Endothelial cell of umbilical vein (primary cell): Measurements from ENCODE around the gene SPSB1. TPM values are rescaled to one million over a fixed set of nuclear protein-coding genes. Genes with fewer than 3 reads are reported as not detected.

Experiments
- BruUV-seq: library from RNA; stranded (reverse); fragments of 400-500 nt; replicated peaks from 2 replicates; lab custom pipeline; 2021; lab: Mats Ljungman, UMichigan
- CTCF ChIA-PET: fragments of 300-600, 350-600 bp; sonication (Branson Sonifier 250); formaldehyde crosslinking; loops from one replicate; lab custom pipeline; 2021; ENCODE audit warnings: antibody characterized with exemption, inconsistent platforms; lab: Charles Lee
- POLR2A ChIA-PET: fragments of 300-600, 350-600 bp; sonication (Branson Sonifier 250); formaldehyde crosslinking; loops from one replicate; lab custom pipeline; 2021; ENCODE audit warnings: antibody characterized with exemption, inconsistent platforms; lab: Charles Lee
- DNase-seq: peaks from one replicate; pipeline ENCODE4 v3.0.0-alpha.2; 2011; ENCODE audit warnings: low read depth, low spot score
- FAIRE-seq: peaks from 2 replicates; lab custom pipeline; 2011; peaks lifted over from hg19 to GRCh38; lab: Jason Lieb, UNC
- H2AFZ ChIP-seq: 2 replicates; pipeline ENCODE4 v1.6.0; 2012; ENCODE audit warnings: low read depth, low read length, control low read depth, inconsistent platforms
- H3K27ac ChIP-seq: 2 replicates; pipeline ENCODE4 v1.5.1; 2011; ENCODE audit warnings: low read depth, mild to moderate bottlenecking, control low read depth, low read length, moderate library complexity; ENCODE audit not compliant: insufficient read depth
- H3K27me3 ChIP-seq, 2 experiments: 2 replicates each; pipeline versions ENCODE4 v1.6.0 to v1.6.1; 2011; ENCODE audit warnings: low read length in 2 of 2, mixed read lengths in 1 of 2; ENCODE audit not compliant: control insufficient read depth in 2 of 2, insufficient read depth in 2 of 2
- H3K36me3 ChIP-seq, 2 experiments: 2 replicates in 1 of 2; 3 replicates in 1 of 2; pipeline ENCODE4 v1.5.1; 2011; ENCODE audit warnings: low read length in 2 of 2, mild to moderate bottlenecking in 1 of 2, moderate library complexity in 1 of 2; ENCODE audit not compliant: control insufficient read depth in 2 of 2, insufficient read depth in 2 of 2; ENCODE audit errors: extremely low read depth in 1 of 2
- H3K4me1 ChIP-seq: 3 replicates; pipeline ENCODE4 v1.5.1; 2011; ENCODE audit warnings: mild to moderate bottlenecking, low read length; ENCODE audit not compliant: control insufficient read depth, insufficient read depth; ENCODE audit errors: extremely low read depth
- H3K4me2 ChIP-seq: 2 replicates; pipeline ENCODE4 v1.6.1; 2011; ENCODE audit warnings: low read length, control low read depth, mixed read lengths; ENCODE audit not compliant: insufficient read depth
- H3K4me3 ChIP-seq, 3 experiments: fragments of 200-600 bp in 1 of 3; sonication (generic), shearing (Covaris generic) in 1 of 3; replicated peaks in 1 of 3; 2 replicates each; pipeline ENCODE4 v1.5.1; 2011 to 2016; ENCODE audit warnings: control low read depth in 3 of 3, low read length in 3 of 3, mild to moderate bottlenecking in 2 of 3, inconsistent platforms in 1 of 3, low read depth in 1 of 3, moderate library complexity in 1 of 3; ENCODE audit not compliant: insufficient read depth in 1 of 3
- H3K79me2 ChIP-seq: 2 replicates; pipeline ENCODE4 v1.6.0; 2012; ENCODE audit warnings: low read length, inconsistent platforms; ENCODE audit not compliant: control insufficient read depth, insufficient read depth
- H3K9ac ChIP-seq: replicated peaks from 2 replicates; pipeline ENCODE3; 2011; ENCODE audit warnings: low read length, control low read depth; ENCODE audit not compliant: insufficient read depth; ENCODE audit errors: extremely low read depth
- H3K9me1 ChIP-seq: replicated peaks from 3 replicates; pipeline ENCODE4 v1.6.0; 2011; ENCODE audit warnings: mild to moderate bottlenecking, low read length; ENCODE audit not compliant: control insufficient read depth, insufficient read depth; ENCODE audit errors: extremely low read depth
- H3K9me3 ChIP-seq: replicated peaks from 2 replicates; pipeline ENCODE4 v1.5.1; 2012; ENCODE audit warnings: low read length, inconsistent platforms; ENCODE audit not compliant: control insufficient read depth, insufficient read depth
- H4K20me1 ChIP-seq: replicated peaks from 2 replicates; pipeline ENCODE3; 2011; ENCODE audit warnings: mild to moderate bottlenecking, low read length; ENCODE audit not compliant: control insufficient read depth, insufficient read depth; ENCODE audit errors: extremely low read depth
- CTCF ChIP-seq, 2 donors: IDR thresholded peaks; 1 replicate in 1 of 2; 2 replicates in 1 of 2; pipeline ENCODE4 v1.5.1; 2011; ENCODE audit warnings: low read length in 2 of 2, mild to moderate bottlenecking in 2 of 2, moderate library complexity in 2 of 2, control low read depth in 1 of 2, inconsistent platforms in 1 of 2, low read depth in 1 of 2; ENCODE audit not compliant: insufficient read depth in 1 of 2; ENCODE audit errors: extremely low read depth in 1 of 2
- EZH2 ChIP-seq: IDR thresholded peaks from 2 replicates; pipeline ENCODE4 v1.6.1; 2012; ENCODE audit warnings: borderline replicate concordance, low read depth, mild to moderate bottlenecking, moderate library complexity, low read length, inconsistent platforms; ENCODE audit not compliant: severe bottlenecking
- FOS ChIP-seq: IDR thresholded peaks from 2 replicates; pipeline ENCODE4 v1.6.1; 2011; ENCODE audit warnings: mild to moderate bottlenecking, low read length, moderate library complexity, borderline replicate concordance; ENCODE audit not compliant: insufficient read depth
- GATA2 ChIP-seq: IDR thresholded peaks from 2 replicates; pipeline ENCODE4 v1.7.0; 2011; ENCODE audit warnings: low read depth, mild to moderate bottlenecking, moderate library complexity, mixed read lengths, low read length; ENCODE audit not compliant: insufficient read length, insufficient read depth
- JUN ChIP-seq: IDR thresholded peaks from 2 replicates; pipeline ENCODE4 v1.6.1; 2011; ENCODE audit warnings: borderline replicate concordance, low read depth; ENCODE audit not compliant: insufficient read length, insufficient read depth
- MAX ChIP-seq: IDR thresholded peaks from 2 replicates; pipeline ENCODE4 v1.6.1; 2011; ENCODE audit not compliant: insufficient read depth, insufficient read length
- MYC ChIP-seq: IDR thresholded peaks from one replicate; pipeline ENCODE4 v1.6.1; 2011; ENCODE audit warnings: mild to moderate bottlenecking, low read depth, low read length
- POLR2AphosphoS5 ChIP-seq: IDR thresholded peaks from 2 replicates; pipeline ENCODE4 v1.6.1; 2012; ENCODE audit warnings: low read depth, mild to moderate bottlenecking, control low read depth, low read length, moderate library complexity; ENCODE audit not compliant: insufficient read depth
- dilution Hi-C: fragments of 300-500 bp; cut with MboI; formaldehyde crosslinking; loops from one replicate; pipeline ENCODE4 v1.15.0; 2019; ENCODE audit warnings: low sequenced_read_pairs; ENCODE audit not compliant: extremely low pct_ligation_motif_present
- intact Hi-C: fragments of 100-400 bp; cut with micrococcal nuclease; formaldehyde crosslinking; loops from one replicate; pipeline ENCODE4 v1.10.0; 2022
- polyA plus RNA-seq, 4 experiments: library from polyadenylated mRNA; depleted of rRNA in 3 of 4; stranded (reverse) in 3 of 4; unstranded in 1 of 4; fragments of >200 nt; gene quantifications; 2 replicates each; pipeline versions ENCODE4 v1.2.1 to v1.2.3, GENCODE V29; 2011 to 2012; ENCODE audit warnings: missing spikeins in 1 of 4
- total RNA-seq: library from RNA; stranded (reverse); gene quantifications from 2 replicates; pipeline ENCODE4 v1.2.3, GENCODE V29; 2021

Gene SPSB1
- total and polyA plus RNA-seq, 2 donors (not counting 3 experiments of a cell fraction or from before 2014, with no cell fraction given) = 41.9 to 61.2 TPM

- FAIRE-seq (no peak), DNase-seq (no peak)
- no peak overlapping the region for H3K4me3 ChIP-seq
- ChIA-PET POLR2A (no interaction called here), CTCF (interaction anchor here (1.0 to 3.1 kb wide), 2 partner anchors 9 to 106 kb away, joined by 3 to 17 read pairs; no protein-coding TSS in a partner anchor)
- no peak overlapping the region for H3K9ac ChIP-seq
- BruUV-seq = no TSS peak
- no peaks in the 10 kb centered on the region for H3K9me1 ChIP-seq
- dilution Hi-C loops (no loop called here), intact Hi-C loops (no loop called here)
- peaks cover 6% of the 10 kb centered on the region for H3K4me1 ChIP-seq
- peaks cover 0 to 11% of the 10 kb centered on the region in 2 experiments for H3K36me3 ChIP-seq
- no peak overlapping the region for H3K27ac ChIP-seq
- no peak overlapping the region for H2AFZ ChIP-seq
- no peaks in the 10 kb centered on the region for H3K79me2 ChIP-seq
- H3K27me3 ChIP-seq = no peaks in the 10 kb centered on the region
- no peak overlapping the region for H3K4me2 ChIP-seq
- no peaks in the 10 kb centered on the region for H4K20me1 ChIP-seq
- no peaks in the 10 kb centered on the region for H3K9me3 ChIP-seq
- no peak for TF ChIP-seq GATA2
- no peak for TF ChIP-seq POLR2AphosphoS5
- no peak for TF ChIP-seq JUN
- no peak for TF ChIP-seq CTCF (IDR thresholded peaks at IDR 0.05; ENCODE audit: extremely low read depth in 1 of 2, insufficient read depth in 1 of 2, low read depth in 1 of 2, low read length in 2 of 2)
- TF ChIP-seq MYC = no peak
- TF ChIP-seq MAX = no peak
- no peak for TF ChIP-seq EZH2
- no peak for TF ChIP-seq FOS
Observed at GRCh38 chr1:9247894-9248293, 44.8 kb upstream of the SPSB1 start.
